ENCODE measurements around the gene MYOCOS.
"Not testable (repeated sequence)": the region's sequence is repeated elsewhere in the genome, so short reads cannot be mapped to it uniquely, and the experiment has no call there.

Gene MYOCOS

GRCh38 chr1:171622152-171622462 is at the start of gene MYOCOS:
TSS of gene MYOCOS (plus strand) at chr1:171622243. CDS start at chr1:171623884, 1,641 bp downstream.
- no peak for DNase-seq (ENCODE audit: low spot score)

- DNase-seq (ENCODE audit: low spot score): no peak
Measured at GRCh38 chr1:171576144-171576543, 45.9 kb upstream of the MYOCOS start.

- no peak for DNase-seq (ENCODE audit: low spot score)
Measured at GRCh38 chr1:171581226-171581625, 40.8 kb upstream of the MYOCOS start.

- no peak for DNase-seq (ENCODE audit: low spot score)
Measured at GRCh38 chr1:171581766-171582165, 40.3 kb upstream of the MYOCOS start.

GRCh38 chr1:171582589-171582988 is 39.5 kb upstream of the MYOCOS start:
- DNase-seq (ENCODE audit: low spot score): no peak

GRCh38 chr1:171583591-171584201 is 38.3 kb upstream of the MYOCOS start:
- no peak for DNase-seq (ENCODE audit: low spot score)

- DNase-seq (ENCODE audit: low spot score): no peak
Measured at GRCh38 chr1:171585715-171586114, 36.3 kb upstream of the MYOCOS start.

GRCh38 chr1:171588230-171588629 is 33.8 kb upstream of the MYOCOS start:
- no peak for DNase-seq (ENCODE audit: low spot score)

GRCh38 chr1:171590022-171590421 is 32.0 kb upstream of the MYOCOS start:
- DNase-seq (ENCODE audit: low spot score): no peak

- DNase-seq (ENCODE audit: low spot score): no peak
Measured at GRCh38 chr1:171595324-171595723, 26.7 kb upstream of the MYOCOS start.

- no peak for DNase-seq (ENCODE audit: low spot score)
Measured at GRCh38 chr1:171596119-171596518, 25.9 kb upstream of the MYOCOS start.

GRCh38 chr1:171596705-171597104 is 25.3 kb upstream of the MYOCOS start:
- no peak for DNase-seq (ENCODE audit: low spot score)

GRCh38 chr1:171597203-171597602 is 24.8 kb upstream of the MYOCOS start:
- no peak for DNase-seq (ENCODE audit: low spot score)

GRCh38 chr1:171600310-171600709 is 21.7 kb upstream of the MYOCOS start:
- not testable (repeated sequence) for DNase-seq (ENCODE audit: low spot score)

- DNase-seq (ENCODE audit: low spot score): no peak
Measured at GRCh38 chr1:171600862-171601261, 21.2 kb upstream of the MYOCOS start.

GRCh38 chr1:171603042-171603441 is 19.0 kb upstream of the MYOCOS start:
- not testable (repeated sequence) for DNase-seq (ENCODE audit: low spot score)

- no peak for DNase-seq (ENCODE audit: low spot score)
Measured at GRCh38 chr1:171606402-171606941, 15.6 kb upstream of the MYOCOS start.

- DNase-seq (ENCODE audit: low spot score): no peak
Measured at GRCh38 chr1:171610385-171610784, 11.7 kb upstream of the MYOCOS start.

GRCh38 chr1:171611306-171611705 is 10.7 kb upstream of the MYOCOS start:
- no peak for DNase-seq (ENCODE audit: low spot score)

- DNase-seq (ENCODE audit: low spot score): no peak
Measured at GRCh38 chr1:171613282-171613681, 8.8 kb upstream of the MYOCOS start.

- not testable (repeated sequence) for DNase-seq (ENCODE audit: low spot score)
Measured at GRCh38 chr1:171615122-171615906, 6.7 kb upstream of the MYOCOS start.

- DNase-seq (ENCODE audit: low spot score): no peak
Measured at GRCh38 chr1:171616586-171616985, 5.5 kb upstream of the MYOCOS start.

- DNase-seq (ENCODE audit: low spot score): no peak
Measured at GRCh38 chr1:171623651-171624331, 1.7 kb downstream of the MYOCOS start.
